K562 (cell line): ENCODE data around the gene SCNN1A. TPM values are rescaled to one million over a fixed set of nuclear protein-coding genes. Genes with fewer than 3 reads are reported as not detected.

Source experiments
- ATAC-seq: fragments of 200-7000 bp; cut with Tn5 transposase; 3 replicates; pipeline ENCODE4 v1.9.1; 2020; ENCODE audit warnings: moderate library complexity
- BruUV-seq: library from RNA; stranded (reverse); fragments of 400-500 nt; replicated peaks from 2 replicates; lab custom pipeline; 2021; lab: Mats Ljungman, UMichigan
- CTCF ChIA-PET: fragments of 300-600 bp; formaldehyde crosslinking; extraction: SDS; loops from one replicate; lab custom pipeline; 2021; ENCODE audit warnings: low intra/inter-chr PET ratio; lab: Yijun Ruan, JAX
- POLR2A ChIA-PET: fragments of 300-600, 350-650 bp; sonication (Branson Sonifier 250); formaldehyde crosslinking; extraction: SDS; loops from one replicate; lab custom pipeline; 2021; ENCODE audit warnings: antibody characterized with exemption, inconsistent platforms; lab: Yijun Ruan, JAX
- DNase-seq, 4 experiments: peaks; one replicate each; pipeline versions ENCODE4 v3.0.0 to v3.0.0-alpha.2; 2011 to 2018; ENCODE audit warnings: low spot score in 3 of 4, mixed read lengths in 3 of 4; ENCODE audit errors: extremely low read depth in 1 of 4
- FAIRE-seq: peaks from 2 replicates; lab custom pipeline; 2011; peaks lifted over from hg19 to GRCh38; lab: Jason Lieb, UNC
- H2AFZ ChIP-seq: 2 replicates; pipeline ENCODE4 v1.6.0; 2011; ENCODE audit warnings: low read depth, low read length, control low read depth, inconsistent platforms
- H3K27ac ChIP-seq: fragments of 200-600 bp; 3 replicates; pipeline ENCODE4 v1.8.0; 2011; ENCODE audit warnings: low read depth, mild to moderate bottlenecking, control low read depth, inconsistent platforms, low read length, moderate library complexity, mixed read lengths; ENCODE audit errors: extremely low read depth
- H3K27me3 ChIP-seq, 2 experiments: fragments of 300-600 bp in 1 of 2; 2 replicates in 1 of 2; 3 replicates in 1 of 2; pipeline versions ENCODE4 v1.6.0 to v1.8.0; 2011; ENCODE audit warnings: inconsistent platforms in 2 of 2, low read length in 2 of 2, mild to moderate bottlenecking in 1 of 2, mixed read lengths in 1 of 2, moderate library complexity in 1 of 2; ENCODE audit not compliant: control insufficient read depth in 2 of 2, insufficient read depth in 2 of 2
- H3K36me3 ChIP-seq: fragments of 300-600 bp; 3 replicates; pipeline ENCODE4 v1.8.0; 2011; ENCODE audit warnings: mild to moderate bottlenecking, low read length, inconsistent platforms; ENCODE audit not compliant: control insufficient read depth, insufficient read depth
- H3K4me1 ChIP-seq, 2 experiments: fragments of 200-600 bp in 1 of 2; replicated peaks in 1 of 2; 2 replicates in 1 of 2; 3 replicates in 1 of 2; pipeline versions ENCODE4 v1.5.1 to v1.8.0; 2011; ENCODE audit warnings: inconsistent platforms in 2 of 2, low read length in 2 of 2, mild to moderate bottlenecking in 1 of 2, mixed read lengths in 1 of 2, moderate library complexity in 1 of 2; ENCODE audit not compliant: control insufficient read depth in 2 of 2, insufficient read depth in 2 of 2
- H3K4me2 ChIP-seq: 2 replicates; pipeline ENCODE4 v1.6.1; 2011; ENCODE audit warnings: low read length, control low read depth, inconsistent platforms, mixed read lengths; ENCODE audit not compliant: insufficient read depth
- H3K4me3 ChIP-seq: fragments of 200-600 bp; sonication (generic), shearing (Covaris generic); 2 replicates; pipeline ENCODE4 v1.5.1; 2016; ENCODE audit warnings: control low read depth, inconsistent platforms
- H3K79me2 ChIP-seq: fragments of 200-600 bp; 3 replicates; pipeline ENCODE4 v1.8.0; 2011; ENCODE audit warnings: low read length, inconsistent platforms; ENCODE audit not compliant: control insufficient read depth, insufficient read depth
- H3K9ac ChIP-seq, 2 experiments: 2 replicates each; pipeline versions ENCODE4 v1.6.0 to v1.6.1; 2011; ENCODE audit warnings: low read depth in 2 of 2, low read length in 2 of 2, control low read depth in 1 of 2, inconsistent platforms in 1 of 2, mild to moderate bottlenecking in 1 of 2, mixed read lengths in 1 of 2; ENCODE audit not compliant: insufficient read depth in 1 of 2
- H3K9me1 ChIP-seq: one replicate; pipeline ENCODE4 v1.6.0; 2011; ENCODE audit warnings: inconsistent platforms, mild to moderate bottlenecking, low read length, moderate library complexity; ENCODE audit not compliant: control insufficient read depth, insufficient read depth
- H3K9me3 ChIP-seq: replicated peaks from 2 replicates; pipeline ENCODE4 v1.5.1; 2011; ENCODE audit warnings: low read depth, low read length, inconsistent platforms; ENCODE audit not compliant: control insufficient read depth, insufficient read depth
- H4K20me1 ChIP-seq: replicated peaks from 2 replicates; pipeline ENCODE4 v1.6.1; 2011; ENCODE audit warnings: low read length, inconsistent platforms, mixed read lengths; ENCODE audit not compliant: control insufficient read depth, insufficient read depth
- RFX1 ChIP-seq: fragments of 450-650 bp; IDR thresholded peaks from 2 replicates; pipeline ENCODE4 v1.6.1; 2016; ENCODE audit warnings: mild to moderate bottlenecking, moderate library complexity
- TEAD1 ChIP-seq, 2 experiments: fragments of 450-650 bp in 1 of 2; sonication (generic) in 1 of 2; formaldehyde crosslinking; IDR thresholded peaks; 2 replicates each; pipeline versions ENCODE4 v1.4.0 to v1.8.0; 2020 to 2022; ENCODE audit warnings: mild to moderate bottlenecking in 2 of 2, missing genetic modification reagents in 1 of 2
- ZNF583 ChIP-seq: fragments of 250-450 bp; sonication (Bioruptor Pico); IDR thresholded peaks from 2 replicates; pipeline ENCODE4 v1.4.0; 2020
- WGBS: fragments of 100-300 bp; shearing (Covaris generic); methylation state at CpG from one replicate; pipeline ENCODE4 v1.1.6; 2016; ENCODE audit warnings: low coverage, mixed read lengths; ENCODE audit not compliant: insufficient coverage; ENCODE audit errors: missing lambda C conversion rate; 5-methylcytosine and 5-hydroxymethylcytosine counted together
- in situ Hi-C: fragments of 300-500 bp; cut with MboI; formaldehyde crosslinking; loops from 4 replicates; pipeline ENCODE4 v1.15.0; 2018; ENCODE audit warnings: inconsistent platforms, mixed read lengths
- intact Hi-C: fragments of 100-400 bp; cut with micrococcal nuclease; formaldehyde crosslinking; loops from 2 replicates; pipeline ENCODE4 v1.14.2; 2022
- polyA plus RNA-seq, 8 experiments: library from polyadenylated mRNA; depleted of rRNA in 4 of 8; stranded (reverse) in 5 of 8; unstranded in 3 of 8; fragments of >200 nt; fragmentation: Nextera tagmentation in 2 of 8; fragmentation: Illumina TruSeq in 1 of 8; extraction: Ambion mirVana in 2 of 8; extraction: Trizol in 1 of 8; gene quantifications; 2 replicates each; pipeline versions ENCODE4 v1.2.1 to v1.2.3, GENCODE V29; 2011 to 2014; ENCODE audit warnings: inconsistent platforms in 1 of 8, missing spikeins in 1 of 8
- total RNA-seq, 7 experiments: library from RNA; depleted of rRNA in 6 of 7; stranded (reverse); fragments of >200 nt in 6 of 7; fragmentation: Illumina TruSeq in 2 of 7; extraction: Trizol in 2 of 7; gene quantifications; 2 replicates each; pipeline versions ENCODE4 v1.2.1 to v1.2.3, GENCODE V29; 2011 to 2021; ENCODE audit warnings: low replicate concordance in 1 of 7
- TF ChIP-seq, protein P1 (sequence below): fragments of 450-650 bp; IDR thresholded peaks from 2 replicates; pipeline ENCODE4 v1.6.1; 2016; ENCODE audit warnings: mild to moderate bottlenecking, moderate library complexity

Gene SCNN1A
- total and polyA plus RNA-seq, 9 of the 15 experiments (the other 6 are each of a cell fraction or from before 2014, with no cell fraction given) = 0.15 to 0.49 (median 0.32) TPM; not detected in 5

- POLR2A ChIA-PET = interaction anchor here (0.6 to 3.8 kb wide), 6 partner anchors 8 to 58 kb away, joined by 3 to 15 read pairs (median 4); partner anchors contain the start of gene SCNN1A
- WGBS = 8% methylated on average over 30 of the region's 36 CpGs
- H3K27me3 ChIP-seq = no peaks in the 10 kb centered on the region
- peak overlapping the region; percentile 91 for H2AFZ ChIP-seq
- peak overlapping the region; percentile 94 for H3K27ac ChIP-seq
- FAIRE-seq = peak; percentile 48
- in situ Hi-C loops (no loop called here), intact Hi-C loops (no loop called here)
- H3K9ac ChIP-seq = peak overlapping the region; percentile 93 to 99
- H3K9me3 ChIP-seq = no peaks in the 10 kb centered on the region
- peak; percentile 57 for ATAC-seq
- peak; percentile 40 to 66 (median 54) for DNase-seq
- no peaks in the 10 kb centered on the region for H3K9me1 ChIP-seq
- H3K4me1 ChIP-seq = peaks cover 10 to 40% of the 10 kb centered on the region in 2 experiments; a peak in 4 of 5 replicates
- CTCF ChIA-PET = no interaction called here
- no peaks in the 10 kb centered on the region for H4K20me1 ChIP-seq
- peak overlapping the region; percentile 93 for H3K4me2 ChIP-seq
- peak overlapping the region; percentile 74 for H3K4me3 ChIP-seq
- H3K36me3 ChIP-seq = peaks cover 46% of the 10 kb centered on the region
- peaks cover 29% of the 10 kb centered on the region for H3K79me2 ChIP-seq
- TSS peak; percentile 37 for BruUV-seq
- 0 out of 4 replicates have a peak, but pooled peaks of 1 of the 2 experiments have one; percentile 27 for TF ChIP-seq TEAD1 (CRISPR knock-in tag; IDR thresholded peaks at IDR 0.05)
- TF ChIP-seq RFX1 = no peak
- 0 out of 2 replicates have a peak, but pooled peaks have one; percentile 34 for TF ChIP-seq ZNF583 (CRISPR knock-in tag)
- TF ChIP-seq, protein P1, sequence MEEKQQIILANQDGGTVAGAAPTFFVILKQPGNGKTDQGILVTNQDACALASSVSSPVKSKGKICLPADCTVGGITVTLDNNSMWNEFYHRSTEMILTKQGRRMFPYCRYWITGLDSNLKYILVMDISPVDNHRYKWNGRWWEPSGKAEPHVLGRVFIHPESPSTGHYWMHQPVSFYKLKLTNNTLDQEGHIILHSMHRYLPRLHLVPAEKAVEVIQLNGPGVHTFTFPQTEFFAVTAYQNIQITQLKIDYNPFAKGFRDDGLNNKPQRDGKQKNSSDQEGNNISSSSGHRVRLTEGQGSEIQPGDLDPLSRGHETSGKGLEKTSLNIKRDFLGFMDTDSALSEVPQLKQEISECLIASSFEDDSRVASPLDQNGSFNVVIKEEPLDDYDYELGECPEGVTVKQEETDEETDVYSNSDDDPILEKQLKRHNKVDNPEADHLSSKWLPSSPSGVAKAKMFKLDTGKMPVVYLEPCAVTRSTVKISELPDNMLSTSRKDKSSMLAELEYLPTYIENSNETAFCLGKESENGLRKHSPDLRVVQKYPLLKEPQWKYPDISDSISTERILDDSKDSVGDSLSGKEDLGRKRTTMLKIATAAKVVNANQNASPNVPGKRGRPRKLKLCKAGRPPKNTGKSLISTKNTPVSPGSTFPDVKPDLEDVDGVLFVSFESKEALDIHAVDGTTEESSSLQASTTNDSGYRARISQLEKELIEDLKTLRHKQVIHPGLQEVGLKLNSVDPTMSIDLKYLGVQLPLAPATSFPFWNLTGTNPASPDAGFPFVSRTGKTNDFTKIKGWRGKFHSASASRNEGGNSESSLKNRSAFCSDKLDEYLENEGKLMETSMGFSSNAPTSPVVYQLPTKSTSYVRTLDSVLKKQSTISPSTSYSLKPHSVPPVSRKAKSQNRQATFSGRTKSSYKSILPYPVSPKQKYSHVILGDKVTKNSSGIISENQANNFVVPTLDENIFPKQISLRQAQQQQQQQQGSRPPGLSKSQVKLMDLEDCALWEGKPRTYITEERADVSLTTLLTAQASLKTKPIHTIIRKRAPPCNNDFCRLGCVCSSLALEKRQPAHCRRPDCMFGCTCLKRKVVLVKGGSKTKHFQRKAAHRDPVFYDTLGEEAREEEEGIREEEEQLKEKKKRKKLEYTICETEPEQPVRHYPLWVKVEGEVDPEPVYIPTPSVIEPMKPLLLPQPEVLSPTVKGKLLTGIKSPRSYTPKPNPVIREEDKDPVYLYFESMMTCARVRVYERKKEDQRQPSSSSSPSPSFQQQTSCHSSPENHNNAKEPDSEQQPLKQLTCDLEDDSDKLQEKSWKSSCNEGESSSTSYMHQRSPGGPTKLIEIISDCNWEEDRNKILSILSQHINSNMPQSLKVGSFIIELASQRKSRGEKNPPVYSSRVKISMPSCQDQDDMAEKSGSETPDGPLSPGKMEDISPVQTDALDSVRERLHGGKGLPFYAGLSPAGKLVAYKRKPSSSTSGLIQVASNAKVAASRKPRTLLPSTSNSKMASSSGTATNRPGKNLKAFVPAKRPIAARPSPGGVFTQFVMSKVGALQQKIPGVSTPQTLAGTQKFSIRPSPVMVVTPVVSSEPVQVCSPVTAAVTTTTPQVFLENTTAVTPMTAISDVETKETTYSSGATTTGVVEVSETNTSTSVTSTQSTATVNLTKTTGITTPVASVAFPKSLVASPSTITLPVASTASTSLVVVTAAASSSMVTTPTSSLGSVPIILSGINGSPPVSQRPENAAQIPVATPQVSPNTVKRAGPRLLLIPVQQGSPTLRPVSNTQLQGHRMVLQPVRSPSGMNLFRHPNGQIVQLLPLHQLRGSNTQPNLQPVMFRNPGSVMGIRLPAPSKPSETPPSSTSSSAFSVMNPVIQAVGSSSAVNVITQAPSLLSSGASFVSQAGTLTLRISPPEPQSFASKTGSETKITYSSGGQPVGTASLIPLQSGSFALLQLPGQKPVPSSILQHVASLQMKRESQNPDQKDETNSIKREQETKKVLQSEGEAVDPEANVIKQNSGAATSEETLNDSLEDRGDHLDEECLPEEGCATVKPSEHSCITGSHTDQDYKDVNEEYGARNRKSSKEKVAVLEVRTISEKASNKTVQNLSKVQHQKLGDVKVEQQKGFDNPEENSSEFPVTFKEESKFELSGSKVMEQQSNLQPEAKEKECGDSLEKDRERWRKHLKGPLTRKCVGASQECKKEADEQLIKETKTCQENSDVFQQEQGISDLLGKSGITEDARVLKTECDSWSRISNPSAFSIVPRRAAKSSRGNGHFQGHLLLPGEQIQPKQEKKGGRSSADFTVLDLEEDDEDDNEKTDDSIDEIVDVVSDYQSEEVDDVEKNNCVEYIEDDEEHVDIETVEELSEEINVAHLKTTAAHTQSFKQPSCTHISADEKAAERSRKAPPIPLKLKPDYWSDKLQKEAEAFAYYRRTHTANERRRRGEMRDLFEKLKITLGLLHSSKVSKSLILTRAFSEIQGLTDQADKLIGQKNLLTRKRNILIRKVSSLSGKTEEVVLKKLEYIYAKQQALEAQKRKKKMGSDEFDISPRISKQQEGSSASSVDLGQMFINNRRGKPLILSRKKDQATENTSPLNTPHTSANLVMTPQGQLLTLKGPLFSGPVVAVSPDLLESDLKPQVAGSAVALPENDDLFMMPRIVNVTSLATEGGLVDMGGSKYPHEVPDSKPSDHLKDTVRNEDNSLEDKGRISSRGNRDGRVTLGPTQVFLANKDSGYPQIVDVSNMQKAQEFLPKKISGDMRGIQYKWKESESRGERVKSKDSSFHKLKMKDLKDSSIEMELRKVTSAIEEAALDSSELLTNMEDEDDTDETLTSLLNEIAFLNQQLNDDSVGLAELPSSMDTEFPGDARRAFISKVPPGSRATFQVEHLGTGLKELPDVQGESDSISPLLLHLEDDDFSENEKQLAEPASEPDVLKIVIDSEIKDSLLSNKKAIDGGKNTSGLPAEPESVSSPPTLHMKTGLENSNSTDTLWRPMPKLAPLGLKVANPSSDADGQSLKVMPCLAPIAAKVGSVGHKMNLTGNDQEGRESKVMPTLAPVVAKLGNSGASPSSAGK = peak; percentile 50
Observed at GRCh38 chr12:6384499-6385436, 9.4 kb upstream of the SCNN1A start.
